Measurements from ENCODE around the gene TRMU.

Gene TRMU

DNA sequence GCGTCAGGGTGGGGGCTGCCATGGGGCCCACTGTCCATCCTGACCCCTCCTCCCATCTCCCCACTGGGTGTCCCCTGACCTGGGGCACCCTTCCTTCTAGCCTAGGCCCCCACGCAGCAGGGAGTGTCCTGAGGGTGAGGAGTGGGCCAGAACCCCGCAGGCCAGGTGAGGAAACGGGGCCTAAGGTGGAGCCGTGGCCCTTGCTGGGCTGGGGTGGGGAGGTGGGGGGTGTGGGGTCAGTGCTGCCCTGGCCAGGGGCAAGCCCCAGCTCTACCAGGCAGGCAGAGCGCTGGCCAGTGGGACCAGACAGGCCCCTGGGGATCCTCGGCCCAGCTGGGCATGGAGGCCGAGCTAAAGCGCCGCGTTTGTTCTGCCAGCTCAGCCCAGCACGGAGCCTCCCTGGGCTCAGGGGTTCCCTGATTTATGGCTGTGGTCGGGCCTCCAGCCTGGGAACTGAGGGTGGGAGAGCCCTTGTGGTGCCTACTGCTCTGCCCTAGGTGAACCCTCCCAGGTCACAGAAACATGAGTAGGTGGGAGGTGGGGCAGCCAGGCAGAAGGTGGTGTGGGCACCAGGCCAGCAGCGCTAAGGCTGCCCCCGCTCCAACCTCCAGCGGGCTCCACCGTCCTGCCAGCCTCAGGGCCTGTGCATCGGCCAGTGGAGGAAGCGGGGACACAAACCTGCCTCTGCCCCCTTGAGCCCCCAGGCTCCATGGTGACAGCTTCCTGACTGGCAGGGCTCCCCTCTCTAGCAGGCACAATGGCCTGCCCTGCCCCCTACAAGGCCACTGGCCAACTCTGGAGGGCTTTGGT, 22.4 kb downstream of the TRMU start:
- 95 to 99% methylated on average over 17 of the region's 19 CpGs for WGBS, 2 experiments (ENCODE audit: insufficient coverage in 2 of 2)
- Histone ChIP-seq H3K9me3 (ENCODE audit: control insufficient read depth, low read length) (no peaks in the 10 kb centered on the region), H3K27ac (ENCODE audit: low read depth, low read length, severe bottlenecking) (no peak overlapping the region), H3K4me1 (ENCODE audit: control insufficient read depth, insufficient read depth, low read length, poor library complexity, severe bottlenecking) (no peaks in the 10 kb centered on the region), H3K36me3 (ENCODE audit: control insufficient read depth, insufficient read depth, low read length) (peaks cover 40% of the 10 kb centered on the region), H3K4me3 (ENCODE audit: extremely low read depth, insufficient read depth, low read length, poor library complexity, severe bottlenecking) (no peak overlapping the region)

DNA sequence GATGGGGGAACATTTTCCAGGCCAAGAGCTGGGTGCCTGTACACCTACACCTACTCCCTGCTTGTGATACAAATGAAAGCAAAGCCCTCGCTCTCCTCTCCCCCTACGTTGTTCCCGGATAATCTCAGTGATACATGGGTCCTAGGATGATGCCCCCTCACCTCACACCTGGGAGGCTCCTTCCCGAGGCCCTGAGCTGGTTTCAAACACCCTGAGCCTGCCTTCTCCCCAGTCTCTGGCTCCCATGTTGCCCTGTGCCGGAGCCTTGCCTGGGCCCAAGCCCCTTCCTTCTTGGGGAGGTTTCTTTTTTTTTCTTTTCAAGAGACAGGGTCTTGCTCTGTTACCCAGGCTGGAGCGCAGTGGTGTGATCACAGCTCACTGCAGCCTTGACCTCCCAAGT, 23.3 kb downstream of the TRMU start:
- H3K9me3 ChIP-seq (ENCODE audit: control insufficient read depth, low read length) = no peaks in the 10 kb centered on the region
- WGBS, 2 experiments (ENCODE audit: insufficient coverage in 2 of 2) = 94 to 98% methylated on average over 4 to 5 of the region's 6 CpGs
- H3K27ac ChIP-seq (ENCODE audit: low read depth, low read length, severe bottlenecking) = no peak overlapping the region
- no peaks in the 10 kb centered on the region for H3K4me1 ChIP-seq (ENCODE audit: control insufficient read depth, insufficient read depth, low read length, poor library complexity, severe bottlenecking)
- no peak overlapping the region for H3K4me3 ChIP-seq (ENCODE audit: extremely low read depth, insufficient read depth, low read length, poor library complexity, severe bottlenecking)
- H3K36me3 ChIP-seq (ENCODE audit: control insufficient read depth, insufficient read depth, low read length) = peaks cover 33% of the 10 kb centered on the region

DNA sequence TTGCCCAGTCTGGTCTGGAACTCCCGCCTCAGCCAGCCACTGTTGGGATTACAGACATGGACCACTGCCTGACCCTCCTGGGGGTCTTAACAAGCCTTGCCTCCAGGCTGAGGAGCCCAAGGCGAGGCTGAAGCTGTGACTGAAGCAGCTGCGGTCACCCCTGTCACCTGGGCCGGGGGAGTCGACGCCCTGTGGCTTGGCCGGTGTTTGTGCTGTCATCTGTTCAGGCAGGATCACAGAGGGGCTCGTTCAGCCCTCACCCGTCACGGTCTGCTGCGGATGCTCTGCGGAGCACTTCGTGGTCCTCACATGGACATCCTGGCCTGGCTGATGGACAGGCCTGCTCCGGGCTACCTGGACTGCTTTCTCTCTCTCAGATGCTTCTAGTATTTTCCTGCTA, 23.8 kb downstream of the TRMU start:
- peaks cover 27% of the 10 kb centered on the region for H3K36me3 ChIP-seq (ENCODE audit: control insufficient read depth, insufficient read depth, low read length)
- no peaks in the 10 kb centered on the region for H3K4me1 ChIP-seq (ENCODE audit: control insufficient read depth, insufficient read depth, low read length, poor library complexity, severe bottlenecking)
- no peaks in the 10 kb centered on the region for H3K9me3 ChIP-seq (ENCODE audit: control insufficient read depth, low read length)
- WGBS, 2 experiments (ENCODE audit: insufficient coverage in 2 of 2) = 94 to 95% methylated on average over 13 to 14 of the region's 14 CpGs
- no peak overlapping the region for H3K27ac ChIP-seq (ENCODE audit: low read depth, low read length, severe bottlenecking)
- no peak overlapping the region for H3K4me3 ChIP-seq (ENCODE audit: extremely low read depth, insufficient read depth, low read length, poor library complexity, severe bottlenecking)

DNA sequence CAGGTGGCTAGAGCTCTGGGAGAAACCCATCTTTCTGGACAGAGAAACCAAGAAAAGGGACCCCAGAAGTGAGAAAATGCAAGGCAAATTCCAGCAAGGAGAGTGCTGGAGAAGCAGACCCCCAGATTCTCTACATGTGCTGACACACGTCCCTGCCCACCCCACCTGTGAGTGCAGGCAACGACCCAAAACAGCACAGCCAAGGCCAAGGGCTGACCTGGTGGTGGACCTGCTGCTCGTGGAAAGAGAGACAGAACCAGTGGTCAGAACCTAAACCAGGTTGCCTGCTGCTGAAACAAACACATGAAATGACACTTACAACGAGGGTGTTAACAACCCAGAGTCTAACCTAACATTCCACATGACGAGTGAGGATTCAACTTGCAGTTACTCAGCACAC, 24.6 kb downstream of the TRMU start:
- Histone ChIP-seq H3K27ac (ENCODE audit: low read depth, low read length, severe bottlenecking) (no peak overlapping the region), H3K36me3 (ENCODE audit: control insufficient read depth, insufficient read depth, low read length) (peaks cover 21% of the 10 kb centered on the region), H3K9me3 (ENCODE audit: control insufficient read depth, low read length) (no peaks in the 10 kb centered on the region), H3K4me1 (ENCODE audit: control insufficient read depth, insufficient read depth, low read length, poor library complexity, severe bottlenecking) (no peaks in the 10 kb centered on the region), H3K4me3 (ENCODE audit: extremely low read depth, insufficient read depth, low read length, poor library complexity, severe bottlenecking) (no peak overlapping the region)
- WGBS, 2 experiments (ENCODE audit: insufficient coverage in 2 of 2) = 92 to 95% methylated on average over 4 to 5 of the region's 5 CpGs

DNA sequence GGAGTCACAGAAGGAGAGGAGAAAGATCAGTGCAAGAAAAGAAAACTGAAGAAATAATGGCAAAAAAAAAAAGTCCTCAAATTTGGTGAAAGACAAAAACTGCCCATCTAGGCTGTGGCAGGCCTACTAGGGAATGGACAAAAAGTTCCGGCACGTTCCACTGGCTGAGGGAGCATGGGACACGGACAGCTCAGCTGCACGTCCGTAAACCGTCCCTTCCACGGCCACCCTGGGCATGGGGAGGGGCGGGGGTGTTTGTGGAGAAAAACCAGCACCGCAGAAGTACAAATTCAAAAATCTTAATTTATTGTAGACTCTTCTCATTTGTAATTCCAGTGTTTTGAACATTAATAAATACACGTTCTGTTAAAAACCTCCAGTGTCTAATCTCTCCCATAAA, 25.4 kb downstream of the TRMU start:
- 100% methylated on average over 2 to 7 of the region's 10 CpGs for WGBS, 2 experiments (ENCODE audit: insufficient coverage in 2 of 2)
- no peak overlapping the region for H3K27ac ChIP-seq (ENCODE audit: low read depth, low read length, severe bottlenecking)
- H3K9me3 ChIP-seq (ENCODE audit: control insufficient read depth, low read length) = no peaks in the 10 kb centered on the region
- peaks cover 14% of the 10 kb centered on the region for H3K36me3 ChIP-seq (ENCODE audit: control insufficient read depth, insufficient read depth, low read length)
- no peaks in the 10 kb centered on the region for H3K4me1 ChIP-seq (ENCODE audit: control insufficient read depth, insufficient read depth, low read length, poor library complexity, severe bottlenecking)
- no peak overlapping the region for H3K4me3 ChIP-seq (ENCODE audit: extremely low read depth, insufficient read depth, low read length, poor library complexity, severe bottlenecking)

DNA sequence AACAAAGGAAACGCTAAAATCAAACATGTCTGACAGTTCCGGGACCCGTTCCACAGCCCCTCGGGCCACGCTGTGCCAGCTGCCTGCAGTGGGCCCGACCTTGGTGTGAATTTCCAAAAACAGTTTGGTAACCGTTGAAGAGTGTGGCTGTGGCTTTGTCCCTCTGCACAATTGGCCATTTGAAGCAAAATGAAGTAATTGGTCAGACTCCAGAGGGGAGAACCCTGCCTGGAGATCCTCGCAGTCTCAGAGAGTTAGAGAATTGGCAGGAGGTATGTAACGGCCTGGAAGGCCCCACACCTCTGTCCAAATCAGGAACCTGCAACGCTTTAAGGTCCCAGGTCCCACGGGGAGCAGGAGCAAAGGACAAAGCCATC, 26.3 kb downstream of the TRMU start:
- Histone ChIP-seq H3K27ac (ENCODE audit: low read depth, low read length, severe bottlenecking) (no peak overlapping the region), H3K4me3 (ENCODE audit: extremely low read depth, insufficient read depth, low read length, poor library complexity, severe bottlenecking) (no peak overlapping the region), H3K4me1 (ENCODE audit: control insufficient read depth, insufficient read depth, low read length, poor library complexity, severe bottlenecking) (no peaks in the 10 kb centered on the region), H3K9me3 (ENCODE audit: control insufficient read depth, low read length) (no peaks in the 10 kb centered on the region), H3K36me3 (ENCODE audit: control insufficient read depth, insufficient read depth, low read length) (peaks cover 5% of the 10 kb centered on the region)
- WGBS, 2 experiments (ENCODE audit: insufficient coverage in 2 of 2) = 92 to 93% methylated on average over 10 to 11 of the region's 11 CpGs

DNA sequence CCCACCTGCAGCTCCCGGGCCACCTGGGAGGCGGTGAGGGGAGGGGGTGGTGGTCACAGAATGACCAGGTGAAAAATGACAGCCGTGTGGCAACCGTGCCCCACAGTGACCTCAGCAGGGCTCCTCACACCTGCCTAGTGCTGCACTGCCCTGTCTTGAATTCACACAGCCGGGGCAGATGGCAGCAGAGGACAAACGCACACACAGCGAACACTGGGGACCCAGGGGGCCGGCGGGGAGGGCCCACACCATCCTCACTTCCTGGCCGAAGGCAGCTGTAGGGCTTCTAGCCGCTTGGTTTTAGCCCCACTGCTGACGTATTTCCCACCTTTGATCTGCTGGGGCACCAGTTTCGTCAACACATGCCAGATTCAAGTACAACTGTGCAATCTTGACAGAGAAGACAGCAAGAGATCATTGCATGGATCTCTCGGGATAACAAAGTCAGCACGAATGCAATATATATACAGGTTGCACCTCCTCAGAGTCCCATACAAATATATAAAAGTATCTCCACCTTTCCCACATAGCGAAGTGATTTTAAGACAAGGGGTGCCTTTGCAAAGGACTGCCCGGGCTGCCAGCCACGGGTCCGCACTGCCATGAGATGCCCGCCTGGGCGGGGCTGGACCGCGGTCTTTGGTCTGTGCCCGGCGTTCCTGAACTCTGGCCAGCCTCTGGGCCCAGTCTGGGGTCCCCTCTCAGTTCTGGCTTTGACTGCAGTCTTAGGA, 26.9 kb downstream of the TRMU start:
- Histone ChIP-seq H3K4me1 (ENCODE audit: control insufficient read depth, insufficient read depth, low read length, poor library complexity, severe bottlenecking) (no peaks in the 10 kb centered on the region), H3K27ac (ENCODE audit: low read depth, low read length, severe bottlenecking) (no peak overlapping the region), H3K36me3 (ENCODE audit: control insufficient read depth, insufficient read depth, low read length) (no peaks in the 10 kb centered on the region), H3K9me3 (ENCODE audit: control insufficient read depth, low read length) (no peaks in the 10 kb centered on the region), H3K4me3 (ENCODE audit: extremely low read depth, insufficient read depth, low read length, poor library complexity, severe bottlenecking) (no peak overlapping the region)
- WGBS, 2 experiments (ENCODE audit: insufficient coverage in 2 of 2) = 90 to 91% methylated on average over 22 to 23 of the region's 25 CpGs

DNA sequence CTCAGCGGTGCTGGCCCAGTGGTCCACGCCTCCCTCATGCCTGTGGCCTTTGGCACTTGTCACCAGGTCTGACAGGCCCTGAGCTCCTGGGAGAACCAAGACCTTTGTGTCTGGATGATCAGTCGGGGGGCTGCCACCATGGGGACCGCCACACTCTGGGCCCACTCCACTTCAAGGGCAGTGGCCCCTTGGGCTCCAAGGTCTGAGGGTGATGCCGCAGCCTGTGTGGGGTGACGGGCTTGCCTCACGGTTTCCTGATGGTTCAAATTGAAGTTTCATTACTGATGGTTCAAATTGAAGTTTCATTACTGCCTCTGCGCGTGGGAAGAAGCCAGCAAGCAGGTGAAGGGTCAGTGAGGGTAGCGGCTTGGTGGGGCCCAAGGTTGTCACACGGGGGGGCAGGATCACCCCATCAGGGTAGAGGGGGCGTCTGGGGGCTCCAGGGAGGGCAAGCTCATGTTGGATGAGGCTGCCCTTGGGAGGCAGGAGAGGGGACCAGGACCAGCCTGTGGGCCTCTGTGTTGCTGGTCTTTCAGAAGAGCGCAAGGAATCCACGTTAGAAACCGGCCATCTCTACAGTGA, 27.5 kb downstream of the TRMU start:
- 92 to 93% methylated on average over 14 to 15 of the region's 15 CpGs for WGBS, 2 experiments (ENCODE audit: insufficient coverage in 2 of 2)
- H3K4me1 ChIP-seq (ENCODE audit: control insufficient read depth, insufficient read depth, low read length, poor library complexity, severe bottlenecking) = no peaks in the 10 kb centered on the region
- no peak overlapping the region for H3K4me3 ChIP-seq (ENCODE audit: extremely low read depth, insufficient read depth, low read length, poor library complexity, severe bottlenecking)
- no peaks in the 10 kb centered on the region for H3K9me3 ChIP-seq (ENCODE audit: control insufficient read depth, low read length)
- H3K27ac ChIP-seq (ENCODE audit: low read depth, low read length, severe bottlenecking) = no peak overlapping the region
- no peaks in the 10 kb centered on the region for H3K36me3 ChIP-seq (ENCODE audit: control insufficient read depth, insufficient read depth, low read length)

DNA sequence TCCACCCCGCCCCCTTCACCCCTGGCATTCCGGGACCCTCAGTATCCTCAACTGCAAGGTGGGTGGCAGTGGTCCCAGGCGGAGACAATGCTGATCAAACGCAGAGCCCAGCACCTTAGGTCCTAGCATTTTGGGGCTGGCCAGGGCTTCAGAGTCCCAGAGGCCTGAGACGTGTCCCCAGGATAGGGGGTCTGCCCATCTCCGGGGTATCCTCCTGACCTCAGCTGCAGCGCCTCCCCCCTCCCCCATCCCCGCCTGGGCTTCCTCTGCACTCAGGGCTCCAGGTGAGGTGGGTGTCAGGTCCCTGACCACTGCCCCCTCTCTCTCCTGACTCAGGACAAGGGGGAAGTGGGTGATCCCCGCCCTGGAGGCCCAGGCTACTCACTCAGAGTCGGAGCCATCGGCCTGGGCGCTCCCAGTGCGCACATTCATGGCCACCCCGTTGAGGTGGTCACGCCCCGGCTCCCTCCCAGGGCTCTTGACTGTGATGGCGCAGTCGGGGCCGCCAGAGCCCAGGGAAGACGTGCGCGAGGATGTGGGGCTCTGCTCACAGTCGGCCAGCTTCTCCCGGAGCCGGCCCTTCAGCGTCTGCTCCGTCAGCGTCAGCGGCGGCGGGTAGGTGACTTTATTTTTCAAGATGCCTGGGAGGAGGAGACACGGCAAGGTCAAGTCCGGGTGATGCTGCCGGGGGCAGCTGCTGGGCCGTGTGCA, 28.3 kb downstream of the TRMU start:
- H3K36me3 ChIP-seq (ENCODE audit: control insufficient read depth, insufficient read depth, low read length) = no peaks in the 10 kb centered on the region
- 91 to 95% methylated on average over 31 to 34 of the region's 35 CpGs for WGBS, 2 experiments (ENCODE audit: insufficient coverage in 2 of 2)
- H3K27ac ChIP-seq (ENCODE audit: low read depth, low read length, severe bottlenecking) = no peak overlapping the region

DNA sequence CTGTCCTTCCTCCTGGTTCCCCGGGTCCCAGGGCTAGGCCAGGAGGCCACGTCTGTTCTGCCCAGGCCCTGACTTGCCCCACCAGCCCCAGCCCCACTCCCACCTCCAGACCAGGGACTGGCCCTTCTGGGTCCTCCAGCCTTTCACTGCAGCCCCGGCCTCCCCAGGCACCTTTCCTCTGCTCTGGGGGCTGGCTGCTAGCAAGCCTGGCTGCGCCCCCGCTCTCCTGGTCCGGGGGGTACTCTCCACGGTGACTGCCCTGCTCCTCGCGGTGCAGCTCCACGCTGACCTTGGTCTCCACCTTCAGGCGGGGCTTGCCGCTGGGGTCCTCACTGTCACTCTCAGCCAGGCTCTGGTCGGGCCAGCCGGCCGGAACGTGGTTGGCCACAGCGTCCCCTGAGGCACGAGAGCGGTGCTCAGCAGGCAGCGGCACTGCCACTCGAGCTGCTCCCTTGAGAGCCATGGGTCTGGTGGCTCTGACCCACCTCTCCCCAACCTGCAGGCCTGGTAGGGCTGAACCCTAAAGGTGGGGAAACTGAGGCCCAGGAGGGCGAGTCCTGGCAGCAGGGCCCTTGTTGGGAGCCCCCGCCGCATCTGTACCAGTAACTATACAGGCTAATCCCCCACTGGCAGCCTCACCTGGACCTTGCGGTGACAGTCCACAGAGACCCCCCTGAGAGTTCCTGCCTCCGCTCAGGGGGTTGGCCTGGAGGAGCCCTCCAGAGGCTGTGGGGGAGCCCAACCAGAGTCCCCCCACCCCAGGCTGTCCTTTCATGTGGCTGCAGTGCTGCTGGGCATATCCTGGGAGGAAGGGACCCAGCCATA, 29.0 kb downstream of the TRMU start:
- no peaks in the 10 kb centered on the region for H3K9me3 ChIP-seq (ENCODE audit: control insufficient read depth, low read length)
- WGBS, 2 experiments (ENCODE audit: insufficient coverage in 2 of 2) = 89% methylated on average over 22 to 24 of the region's 26 CpGs
- H3K36me3 ChIP-seq (ENCODE audit: control insufficient read depth, insufficient read depth, low read length) = no peaks in the 10 kb centered on the region
- H3K4me1 ChIP-seq (ENCODE audit: control insufficient read depth, insufficient read depth, low read length, poor library complexity, severe bottlenecking) = no peaks in the 10 kb centered on the region
- no peak overlapping the region for H3K4me3 ChIP-seq (ENCODE audit: extremely low read depth, insufficient read depth, low read length, poor library complexity, severe bottlenecking)
- no peak overlapping the region for H3K27ac ChIP-seq (ENCODE audit: low read depth, low read length, severe bottlenecking)

More for the DNA sequence above, 28.3 kb downstream of the TRMU start:
- H3K9me3 ChIP-seq (ENCODE audit: control insufficient read depth, low read length) = no peaks in the 10 kb centered on the region
- H3K4me1 ChIP-seq (ENCODE audit: control insufficient read depth, insufficient read depth, low read length, poor library complexity, severe bottlenecking) = no peaks in the 10 kb centered on the region
- no peak overlapping the region for H3K4me3 ChIP-seq (ENCODE audit: extremely low read depth, insufficient read depth, low read length, poor library complexity, severe bottlenecking)

All from mesodermal cell (in vitro differentiated cells).